Heart left ventricle (tissue), 16 donors: ENCODE data around the gene BRIP1. TPM values are rescaled to one million over a fixed set of nuclear protein-coding genes. Genes with fewer than 3 reads are reported as not detected.

Source experiments
- ATAC-seq, 4 donors: fragments of 200-7000 bp; cut with Tn5 transposase; one replicate each; pipeline ENCODE4 v1.9.1; 2020 to 2022; ENCODE audit warnings: moderate library complexity in 4 of 4, mild to moderate bottlenecking in 3 of 4, moderate number of reproducible peaks in 1 of 4
- DNase-seq, 5 donors: peaks; one replicate each; pipeline ENCODE4 v3.0.0-alpha.2; 2020
- H3K27ac ChIP-seq, 12 donors: fragments of 200-600 bp; sonication (generic) in 4 of 12; one replicate each; pipeline versions ENCODE4 v1.5.0 to v1.8.0; 2016 to 2022; ENCODE audit warnings: mild to moderate bottlenecking in 2 of 12
- H3K27me3 ChIP-seq, 9 donors: fragments of 200-600 bp; sonication (generic) in 2 of 9; one replicate each; pipeline versions ENCODE4 v1.5.1 to v1.8.0; 2016 to 2022; ENCODE audit warnings: mild to moderate bottlenecking in 3 of 9
- H3K36me3 ChIP-seq, 9 donors: fragments of 200-600 bp; sonication (generic) in 2 of 9; one replicate each; pipeline versions ENCODE4 v1.5.0 to v1.8.0; 2018 to 2022; ENCODE audit warnings: mild to moderate bottlenecking in 2 of 9
- H3K4me1 ChIP-seq, 12 donors: fragments of 200-600 bp; sonication (generic) in 4 of 12; one replicate each; pipeline versions ENCODE4 v1.5.0 to v1.8.0; 2016 to 2022; ENCODE audit warnings: mild to moderate bottlenecking in 3 of 12
- H3K4me3 ChIP-seq, 12 donors: fragments of 200-600 bp; sonication (generic) in 4 of 12; one replicate each; pipeline versions ENCODE4 v1.5.0 to v1.8.0; 2017 to 2022; ENCODE audit warnings: mild to moderate bottlenecking in 9 of 12, moderate library complexity in 4 of 12
- H3K9me3 ChIP-seq, 12 donors: fragments of 200-600 bp; sonication (generic) in 4 of 12; one replicate each; pipeline versions ENCODE4 v1.5.0 to v1.8.0; 2016 to 2022; ENCODE audit warnings: mild to moderate bottlenecking in 1 of 12
- POLR2A ChIP-seq, 2 donors: fragments of 450-650 bp; IDR thresholded peaks; one replicate each; pipeline ENCODE4 v1.6.1; 2017; ENCODE audit warnings: antibody characterized with exemption in 2 of 2, mild to moderate bottlenecking in 2 of 2, moderate library complexity in 2 of 2
- WGBS, 4 donors: extraction: QIAGEN DNeasy Blood & Tissue Kit in 2 of 4; methylation state at CpG; one replicate each; pipeline versions ENCODE4 v1.1.5 to v1.1.7; 2013 to 2018; 5-methylcytosine and 5-hydroxymethylcytosine counted together
- intact Hi-C, 10 donors: fragments of 100-400 bp; cut with DNase I; formaldehyde crosslinking; loops; one replicate each; pipeline versions ENCODE4 v1.11.1 to v1.14.2; 2022
- polyA plus RNA-seq, 2 donors: library from polyadenylated mRNA; stranded (reverse); fragments of 200-250 nt; gene quantifications; one replicate each; pipeline ENCODE4 v1.2.3, GENCODE V29; 2013
- total RNA-seq, 9 donors: library from RNA; depleted of rRNA in 2 of 9; stranded (reverse); fragments of >200 nt in 2 of 9; fragmentation: NEBNext Ultra II Directional in 3 of 9; extraction: Animal tissue kit (Norgen Biotek cat#: 25700) in 3 of 9; gene quantifications; one replicate each; pipeline versions ENCODE4 v1.1.0 to v1.2.4, GENCODE V29; 2016 to 2023
- TF ChIP-seq, protein P1 (sequence below), 12 donors: fragments of 200-600 bp; sonication (generic) in 4 of 12; IDR thresholded peaks; one replicate each; pipeline versions ENCODE4 v1.5.0 to v1.8.0; 2018 to 2022; ENCODE audit warnings: antibody characterized with exemption in 12 of 12, mild to moderate bottlenecking in 5 of 12
- donor health status: ischemic (EF 13 %, LVEDD 7.1; RV severe dilation, severe dysfunction).
- donor health status: healthy with polysubstance abuse.
- donor health status: DM: no; HTN: yes; CAD: no.
- donor health status: DM: no; HTN: no; CAD: no.
- donor health status: ischemic (EF 25% LVEDD 6.9; RV normal size, moderate dysfunction).
- donor health status: ischemic (EF 25% LVEDD 5.7; RV mildly dilated, moderate dysfunction).
- donor health status: healthy.
- donor health status: DM: yes; HTN: yes; CAD: no.
- donor health status: ischemic (EF 35%, LVEDD 5.7; RV mildly dilated, moderate dysfunction).
- donor health status: nonischemic (EF 11% LVEDD 7.7; RV severe dilation, severe dysfunction).
- donor health status: DM: yes; HTN: yes; CAD: no.
- donor health status: PGD.
- donor health status: ischemic (EF 29% LVEDD 5.4; RV normal size, mild dysfunction).
- donor health status: nonischemic (EF 23%, LVEDD 6.1; RV moderate dilation, normal function).

The BRIP1 gene
- total and polyA plus RNA-seq, 11 donors, result 0.04 to 2.2 (median 0.12) TPM; not detected in 3

DNA sequence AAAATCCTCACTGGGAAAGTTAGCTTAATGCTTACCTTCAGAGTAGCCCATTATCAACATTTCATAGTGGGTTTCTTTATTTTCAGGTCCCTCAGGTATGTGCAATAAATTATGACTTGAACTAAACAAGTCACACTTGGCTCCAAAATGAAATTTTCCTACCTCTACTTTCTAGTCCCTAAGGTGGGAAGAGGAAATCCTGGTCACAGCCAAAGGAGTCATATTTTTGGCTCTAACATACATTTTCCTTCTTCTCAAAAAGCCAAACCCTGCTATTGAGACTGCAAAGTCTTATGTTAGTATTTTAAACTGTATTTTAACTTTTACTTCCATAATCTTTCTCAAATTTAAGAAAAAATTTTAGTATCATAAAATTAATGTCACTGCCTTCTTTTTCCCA lies 128.9 kb downstream of the BRIP1 start:
- Histone ChIP-seq H3K27ac (no peak overlapping the region), H3K4me3 (no peak overlapping the region), H3K36me3 (no peaks in the 10 kb centered on the region), H3K27me3 (no peaks in the 10 kb centered on the region), H3K4me1 (no peaks in the 10 kb centered on the region), H3K9me3 (peaks cover 0 to 16% (median 2%) of the 10 kb centered on the region in 12 donors)
- intact Hi-C loops, result no loop called here
- no peak for TF ChIP-seq POLR2A (IDR thresholded peaks at IDR 0.05)
- TF ChIP-seq, protein P1, sequence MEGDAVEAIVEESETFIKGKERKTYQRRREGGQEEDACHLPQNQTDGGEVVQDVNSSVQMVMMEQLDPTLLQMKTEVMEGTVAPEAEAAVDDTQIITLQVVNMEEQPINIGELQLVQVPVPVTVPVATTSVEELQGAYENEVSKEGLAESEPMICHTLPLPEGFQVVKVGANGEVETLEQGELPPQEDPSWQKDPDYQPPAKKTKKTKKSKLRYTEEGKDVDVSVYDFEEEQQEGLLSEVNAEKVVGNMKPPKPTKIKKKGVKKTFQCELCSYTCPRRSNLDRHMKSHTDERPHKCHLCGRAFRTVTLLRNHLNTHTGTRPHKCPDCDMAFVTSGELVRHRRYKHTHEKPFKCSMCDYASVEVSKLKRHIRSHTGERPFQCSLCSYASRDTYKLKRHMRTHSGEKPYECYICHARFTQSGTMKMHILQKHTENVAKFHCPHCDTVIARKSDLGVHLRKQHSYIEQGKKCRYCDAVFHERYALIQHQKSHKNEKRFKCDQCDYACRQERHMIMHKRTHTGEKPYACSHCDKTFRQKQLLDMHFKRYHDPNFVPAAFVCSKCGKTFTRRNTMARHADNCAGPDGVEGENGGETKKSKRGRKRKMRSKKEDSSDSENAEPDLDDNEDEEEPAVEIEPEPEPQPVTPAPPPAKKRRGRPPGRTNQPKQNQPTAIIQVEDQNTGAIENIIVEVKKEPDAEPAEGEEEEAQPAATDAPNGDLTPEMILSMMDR (IDR thresholded peaks at IDR 0.05), result no peak
- ATAC-seq (no peak), DNase-seq (no peak)

GRCh38 chr17:61734012-61734411 lies 129.3 kb downstream of the BRIP1 start:
- H3K4me1 ChIP-seq, result no peaks in the 10 kb centered on the region
- no peaks in the 10 kb centered on the region for H3K27me3 ChIP-seq
- 91 to 96% (median 94%) methylated on average over 3 of the region's 3 CpGs for WGBS, 4 donors
- no peak for DNase-seq
- TF ChIP-seq, protein P1 (IDR thresholded peaks at IDR 0.05), result no peak
- TF ChIP-seq POLR2A (IDR thresholded peaks at IDR 0.05), result no peak
- intact Hi-C loops, result no loop called here
- H3K4me3 ChIP-seq, result no peak overlapping the region
- H3K36me3 ChIP-seq, result no peaks in the 10 kb centered on the region
- peaks cover 0 to 16% (median 2%) of the 10 kb centered on the region in 12 donors for H3K9me3 ChIP-seq
- no peak overlapping the region for H3K27ac ChIP-seq
- ATAC-seq, result no peak

GRCh38 chr17:61733021-61733420 lies 130.3 kb downstream of the BRIP1 start:
- intact Hi-C loops, result no loop called here
- Histone ChIP-seq H3K4me1 (no peaks in the 10 kb centered on the region), H3K9me3 (peaks cover 0 to 15% (median 2%) of the 10 kb centered on the region in 12 donors), H3K4me3 (no peak overlapping the region), H3K27me3 (no peaks in the 10 kb centered on the region), H3K36me3 (no peaks in the 10 kb centered on the region), H3K27ac (no peak overlapping the region)
- no peak for ATAC-seq
- TF ChIP-seq, protein P1 (IDR thresholded peaks at IDR 0.05), result no peak
- no peak for TF ChIP-seq POLR2A (IDR thresholded peaks at IDR 0.05)
- no peak for DNase-seq
- 97 to 98% (median 98%) methylated on average over 5 of the region's 5 CpGs for WGBS, 4 donors

GRCh38 chr17:61732169-61732568 lies 131.2 kb downstream of the BRIP1 start:
- TF ChIP-seq, protein P1 (IDR thresholded peaks at IDR 0.05), result no peak
- no peak for TF ChIP-seq POLR2A (IDR thresholded peaks at IDR 0.05)
- H3K4me1 ChIP-seq, result no peaks in the 10 kb centered on the region
- intact Hi-C loops, result no loop called here
- no peak for ATAC-seq
- no peak overlapping the region for H3K4me3 ChIP-seq
- H3K27ac ChIP-seq, result no peak overlapping the region
- H3K36me3 ChIP-seq, result no peaks in the 10 kb centered on the region
- DNase-seq, result no peak
- peaks cover 0 to 8% (median 0%) of the 10 kb centered on the region in 12 donors for H3K9me3 ChIP-seq
- 67 to 81% (median 73%) methylated on average over 3 of the region's 3 CpGs for WGBS, 4 donors
- H3K27me3 ChIP-seq, result no peaks in the 10 kb centered on the region
